Fibroblast of skin of right biceps (primary cell): ENCODE results near the gene KCNJ13.
A peak's percentile ranks its signal among the peaks of the same experiment; 100 is the strongest.
"Not testable (repeated sequence)": the region's sequence is repeated elsewhere in the genome, so short reads cannot be mapped to it uniquely, and the experiment has no call there.

Source experiments
- DNase-seq: peaks from one replicate; pipeline ENCODE4 v3.0.0-alpha.2; 2013

KCNJ13 gene

GRCh38 chr2:232761301-232761907 is 15.0 kb downstream of the KCNJ13 start:
- peak; percentile 25 for DNase-seq

DNA sequence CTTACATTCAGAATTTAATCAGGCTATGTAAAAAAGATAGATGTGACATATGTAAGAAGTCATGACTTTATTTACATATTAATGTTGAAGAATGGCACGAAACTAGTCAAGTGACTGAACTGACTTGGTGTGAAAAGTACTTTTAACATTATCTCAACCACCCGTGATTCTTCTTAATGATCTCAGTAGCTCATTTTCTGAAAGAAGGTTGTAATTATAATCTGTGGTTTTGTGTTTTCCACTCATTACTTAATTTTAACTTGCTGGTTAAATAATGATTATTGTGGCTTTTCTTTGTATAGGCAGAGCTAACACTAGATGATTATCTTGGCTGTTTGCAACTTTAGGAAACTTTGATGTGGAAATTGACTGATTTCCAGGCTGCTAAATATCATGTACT is 18.5 kb downstream of the KCNJ13 start:
- DNase-seq, result no peak

GRCh38 chr2:232750135-232750671 is 26.2 kb downstream of the KCNJ13 start:
- DNase-seq, result no peak

GRCh38 chr2:232749331-232749730 is 27.0 kb downstream of the KCNJ13 start:
- no peak for DNase-seq

DNA sequence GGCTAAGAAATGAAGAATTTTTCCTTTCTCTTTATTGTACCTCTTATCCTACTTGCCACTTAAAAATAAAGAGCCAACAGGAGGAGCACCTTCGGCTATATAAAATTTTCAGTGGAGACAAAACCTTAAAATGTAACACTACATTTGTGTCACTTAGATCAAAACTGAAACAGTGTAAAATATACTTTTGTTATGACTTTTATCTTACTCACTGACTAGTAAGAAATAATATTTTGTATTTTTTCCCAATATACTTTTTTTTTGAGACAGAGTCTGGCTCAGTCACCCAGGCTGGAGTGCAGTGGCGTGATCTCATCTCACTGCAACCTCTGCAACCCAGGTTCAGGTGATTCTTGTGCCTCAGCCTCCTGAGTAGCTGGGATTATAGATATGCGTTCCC is 28.3 kb downstream of the KCNJ13 start:
- DNase-seq, result no peak

DNA sequence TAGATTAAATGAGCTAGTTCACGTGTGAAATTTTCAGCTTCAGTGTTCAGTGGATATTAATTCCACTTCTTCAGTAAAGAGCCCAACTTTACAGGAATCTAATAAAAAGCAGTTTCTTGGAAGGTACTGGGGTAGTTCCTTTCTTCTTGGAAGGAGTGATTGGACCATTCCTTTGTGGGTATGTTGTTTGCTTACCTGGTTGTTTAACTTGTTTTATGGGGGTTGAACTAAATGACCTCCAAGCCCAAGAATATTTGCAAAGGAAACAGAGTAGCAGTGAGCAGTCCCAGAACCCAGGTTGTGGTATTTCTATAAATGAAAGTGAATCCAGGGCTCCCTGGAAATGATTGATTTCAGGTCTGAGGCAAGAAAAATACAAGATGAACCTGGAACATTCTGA is 31.4 kb downstream of the KCNJ13 start:
- DNase-seq, result no peak

DNA sequence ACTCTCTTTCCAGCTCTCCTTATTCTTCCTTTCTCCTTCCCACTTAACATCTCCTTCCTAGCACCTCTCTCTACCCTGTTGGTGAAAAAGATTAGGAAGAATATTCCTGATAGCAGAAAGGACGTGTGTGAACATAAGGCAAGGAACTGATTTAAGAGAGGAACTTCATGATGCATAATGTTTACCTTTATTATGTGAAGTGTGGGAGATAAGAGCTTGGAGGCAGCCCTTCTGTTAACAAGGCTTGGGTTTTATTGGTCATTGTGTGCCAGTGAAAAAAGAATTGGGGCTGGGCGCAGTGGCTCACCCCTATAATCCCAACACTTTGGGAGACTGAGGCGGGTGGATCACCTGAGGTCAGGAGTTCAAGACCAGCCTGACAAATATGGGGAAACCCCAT is 34.4 kb downstream of the KCNJ13 start:
- no peak for DNase-seq

GRCh38 chr2:232741294-232741693 is 35.1 kb downstream of the KCNJ13 start:
- DNase-seq, result no peak

DNA sequence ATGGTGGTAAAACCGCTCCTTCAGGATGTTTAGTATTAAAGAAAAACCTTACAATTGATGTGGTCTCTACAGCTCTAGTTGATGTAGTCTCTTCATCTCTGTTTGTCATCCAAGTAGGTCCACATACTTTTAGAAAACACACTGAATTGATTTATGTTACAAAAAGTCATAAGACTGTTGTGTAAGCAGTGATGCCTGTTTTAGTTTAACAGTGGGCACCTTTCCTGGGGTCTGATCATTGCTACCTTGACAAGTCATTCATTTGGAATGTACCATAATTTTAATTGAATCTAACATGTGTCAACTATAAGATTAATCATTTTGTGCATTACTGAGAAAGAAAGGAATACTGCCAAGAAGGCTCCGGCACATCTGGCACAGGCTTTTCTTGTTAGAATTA is 44.9 kb downstream of the KCNJ13 start:
- DNase-seq, result peak; percentile 30

DNA sequence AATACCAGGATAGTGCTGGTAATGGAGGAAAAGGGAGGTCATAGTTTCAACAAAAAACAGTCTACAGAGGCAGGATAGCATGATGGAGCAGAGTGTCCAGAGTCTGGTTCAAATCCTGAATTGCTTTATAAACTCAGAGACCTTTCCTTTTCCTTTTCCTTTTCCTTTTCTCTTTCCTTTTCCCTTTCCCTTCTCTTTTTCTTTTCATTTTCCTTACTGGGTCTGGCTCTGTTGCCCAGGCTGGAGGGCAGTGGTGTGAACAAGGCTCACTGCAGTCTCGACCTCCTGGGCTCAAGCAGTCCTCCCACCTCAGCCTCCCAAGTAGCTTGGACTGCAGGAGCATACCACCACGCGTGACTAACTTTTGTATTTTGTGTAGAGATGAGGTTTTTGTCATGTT is 47.6 kb downstream of the KCNJ13 start:
- no peak for DNase-seq

DNA sequence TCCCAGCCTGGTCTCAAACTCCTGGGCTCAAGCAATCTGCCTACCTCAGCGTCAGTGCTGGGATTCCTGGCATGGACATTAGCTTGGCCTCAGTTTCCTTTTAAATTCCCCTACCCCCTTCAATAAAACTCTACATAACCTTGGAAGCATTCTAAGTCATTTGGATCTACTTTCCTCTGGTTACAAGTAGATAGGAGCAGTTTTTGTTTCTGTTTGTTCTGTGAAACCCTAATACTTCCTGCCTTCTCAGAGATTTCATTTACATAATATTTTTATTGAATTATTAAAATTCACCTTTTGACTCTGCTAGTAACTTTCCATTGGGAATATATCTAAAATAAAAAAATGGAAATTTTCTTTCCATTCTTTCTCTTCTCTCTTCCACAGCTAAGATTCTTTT is 53.3 kb downstream of the KCNJ13 start:
- DNase-seq, result no peak

GRCh38 chr2:232721882-232722281 is 54.5 kb downstream of the KCNJ13 start:
- no peak for DNase-seq

- DNase-seq, result no peak
Observed at GRCh38 chr2:232721261-232721660, 55.1 kb downstream of the KCNJ13 start.

DNA sequence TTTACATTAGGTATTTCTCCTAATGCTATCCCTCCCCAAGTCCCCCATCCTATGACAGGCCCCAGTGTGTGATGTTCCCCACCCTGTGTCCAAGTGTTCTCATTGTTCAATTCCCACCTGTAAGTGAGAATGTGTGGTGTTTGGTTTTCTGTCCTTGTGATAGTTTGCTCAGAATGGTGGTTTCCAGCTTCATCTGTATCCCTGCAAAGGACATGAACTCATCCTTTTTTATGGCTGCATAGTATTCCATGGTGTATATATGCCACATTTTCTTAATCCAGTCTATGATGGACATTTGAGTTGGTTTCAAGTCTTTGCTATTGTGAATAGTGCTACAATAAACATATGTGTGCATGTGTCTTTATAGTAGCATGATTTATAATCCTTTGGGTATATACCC is 56.3 kb downstream of the KCNJ13 start:
- DNase-seq, result not testable (repeated sequence)
